ENCODE results near the gene GET4.

GET4 gene

GRCh38 chr7:888081-889024 is 12.0 kb downstream of the GET4 start:
- H3K4me3 ChIP-seq (ENCODE audit: control insufficient read depth, low read depth, low read length) = no peak overlapping the region
- TF ChIP-seq, protein P1, sequence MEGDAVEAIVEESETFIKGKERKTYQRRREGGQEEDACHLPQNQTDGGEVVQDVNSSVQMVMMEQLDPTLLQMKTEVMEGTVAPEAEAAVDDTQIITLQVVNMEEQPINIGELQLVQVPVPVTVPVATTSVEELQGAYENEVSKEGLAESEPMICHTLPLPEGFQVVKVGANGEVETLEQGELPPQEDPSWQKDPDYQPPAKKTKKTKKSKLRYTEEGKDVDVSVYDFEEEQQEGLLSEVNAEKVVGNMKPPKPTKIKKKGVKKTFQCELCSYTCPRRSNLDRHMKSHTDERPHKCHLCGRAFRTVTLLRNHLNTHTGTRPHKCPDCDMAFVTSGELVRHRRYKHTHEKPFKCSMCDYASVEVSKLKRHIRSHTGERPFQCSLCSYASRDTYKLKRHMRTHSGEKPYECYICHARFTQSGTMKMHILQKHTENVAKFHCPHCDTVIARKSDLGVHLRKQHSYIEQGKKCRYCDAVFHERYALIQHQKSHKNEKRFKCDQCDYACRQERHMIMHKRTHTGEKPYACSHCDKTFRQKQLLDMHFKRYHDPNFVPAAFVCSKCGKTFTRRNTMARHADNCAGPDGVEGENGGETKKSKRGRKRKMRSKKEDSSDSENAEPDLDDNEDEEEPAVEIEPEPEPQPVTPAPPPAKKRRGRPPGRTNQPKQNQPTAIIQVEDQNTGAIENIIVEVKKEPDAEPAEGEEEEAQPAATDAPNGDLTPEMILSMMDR (IDR thresholded peaks at IDR 0.05; ENCODE audit: control insufficient read depth, insufficient read depth, low read depth, low read length, missing control alignments) = no peak
- no peak for DNase-seq (ENCODE audit: low read depth)

DNA sequence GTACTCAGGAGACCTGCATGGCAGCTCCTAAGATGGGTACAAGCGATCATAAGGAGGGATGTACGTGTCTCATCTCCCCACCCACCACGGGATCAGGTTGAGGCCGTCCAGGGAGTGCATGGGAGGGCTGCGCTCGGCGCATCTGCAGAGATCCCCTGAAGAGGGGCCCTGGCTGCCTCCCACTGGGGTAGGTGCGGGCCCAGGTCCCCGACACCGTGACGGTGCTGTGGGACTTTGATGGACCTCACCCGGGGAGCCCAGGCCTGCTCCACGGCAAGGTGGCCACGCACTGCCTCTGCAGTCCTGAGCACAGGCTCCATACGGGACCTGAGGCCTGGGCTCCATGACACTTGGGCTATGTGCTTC is 12.7 kb downstream of the GET4 start:
- no peak for DNase-seq (ENCODE audit: low read depth)
- TF ChIP-seq, protein P1 (IDR thresholded peaks at IDR 0.05; ENCODE audit: control insufficient read depth, insufficient read depth, low read depth, low read length, missing control alignments) = no peak
- H3K4me3 ChIP-seq (ENCODE audit: control insufficient read depth, low read depth, low read length) = no peak overlapping the region

DNA sequence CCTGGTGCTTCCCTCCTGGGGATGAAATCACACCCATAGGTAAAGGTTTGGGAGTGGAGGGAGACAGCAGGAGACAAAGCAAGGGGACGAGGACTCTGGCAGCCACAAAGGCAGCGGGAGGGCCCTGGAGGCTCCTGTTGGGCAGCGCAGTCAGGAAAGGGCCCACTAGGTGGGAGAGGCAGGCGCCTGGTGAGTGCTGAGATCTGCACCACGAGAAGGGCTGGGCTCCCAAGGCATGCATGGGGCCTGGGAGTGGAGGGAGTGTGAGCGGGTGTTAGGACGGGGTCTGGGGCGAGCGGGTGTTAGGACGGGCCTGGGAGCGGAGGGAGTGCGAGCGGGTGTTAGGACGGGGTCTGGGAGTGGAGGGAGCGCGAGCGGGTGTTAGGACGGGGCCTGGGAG is 13.0 kb downstream of the GET4 start:
- TF ChIP-seq, protein P1 (IDR thresholded peaks at IDR 0.05; ENCODE audit: control insufficient read depth, insufficient read depth, low read depth, low read length, missing control alignments) = no peak
- no peak overlapping the region for H3K4me3 ChIP-seq (ENCODE audit: control insufficient read depth, low read depth, low read length)
- DNase-seq (ENCODE audit: low read depth) = no peak

GRCh38 chr7:890868-891267 is 14.5 kb downstream of the GET4 start:
- TF ChIP-seq, protein P1 (IDR thresholded peaks at IDR 0.05; ENCODE audit: control insufficient read depth, insufficient read depth, low read depth, low read length, missing control alignments) = no peak
- no peak for DNase-seq (ENCODE audit: low read depth)
- H3K4me3 ChIP-seq (ENCODE audit: control insufficient read depth, low read depth, low read length) = no peak overlapping the region

DNA sequence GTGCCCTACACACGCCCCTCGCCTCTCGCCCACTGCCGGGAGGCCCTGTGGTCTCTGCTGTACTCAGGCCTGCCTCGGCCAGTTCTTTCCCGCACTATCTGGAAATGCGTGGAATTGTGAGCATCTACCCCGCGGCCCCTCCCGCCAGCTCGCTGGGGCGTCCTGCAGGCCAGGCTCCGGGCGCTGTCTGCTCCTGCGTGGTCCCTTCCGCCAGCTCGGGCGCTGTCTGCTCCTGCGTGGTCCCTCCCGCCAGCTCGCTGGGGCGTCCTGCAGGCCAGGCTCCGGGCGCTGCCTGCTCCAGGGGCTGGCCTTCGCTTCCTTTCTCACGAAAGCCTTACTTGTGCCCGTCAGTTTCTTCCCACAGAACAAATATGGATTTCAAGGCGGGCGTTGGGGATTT is 14.9 kb downstream of the GET4 start:
- no peak overlapping the region for H3K4me3 ChIP-seq (ENCODE audit: control insufficient read depth, low read depth, low read length)
- TF ChIP-seq, protein P1 (IDR thresholded peaks at IDR 0.05; ENCODE audit: control insufficient read depth, insufficient read depth, low read depth, low read length, missing control alignments) = no peak
- DNase-seq (ENCODE audit: low read depth) = no peak

GRCh38 chr7:891805-892204 is 15.5 kb downstream of the GET4 start:
- no peak overlapping the region for H3K4me3 ChIP-seq (ENCODE audit: control insufficient read depth, low read depth, low read length)
- TF ChIP-seq, protein P1 (IDR thresholded peaks at IDR 0.05; ENCODE audit: control insufficient read depth, insufficient read depth, low read depth, low read length, missing control alignments) = no peak
- DNase-seq (ENCODE audit: low read depth) = no peak
